BJ (cell line): ENCODE results near the gene ZC3H12C. TPM values are rescaled to one million over a fixed set of nuclear protein-coding genes. Genes with fewer than 3 reads are reported as not detected.

Experiments used
- CTCF ChIA-PET: fragments of 350-600 bp; formaldehyde crosslinking; extraction: SDS; loops from one replicate; lab custom pipeline; 2021; ENCODE audit warnings: antibody characterized with exemption, inconsistent platforms; lab: Yijun Ruan, JAX
- POLR2A ChIA-PET: fragments of 300-600 bp; sonication (Branson Sonifier 250); formaldehyde crosslinking; extraction: SDS; loops from one replicate; lab custom pipeline; 2021; ENCODE audit warnings: antibody characterized with exemption; lab: Charles Lee
- DNase-seq: peaks from one replicate; pipeline ENCODE4 v3.0.0-alpha.2; 2011; ENCODE audit warnings: low read depth
- H3K27me3 ChIP-seq: 2 replicates; pipeline ENCODE4 v1.6.0; 2011; ENCODE audit warnings: low read length; ENCODE audit not compliant: control insufficient read depth, insufficient read depth
- H3K36me3 ChIP-seq: 2 replicates; pipeline ENCODE4 v1.5.1; 2011; ENCODE audit warnings: low read length; ENCODE audit not compliant: control insufficient read depth, insufficient read depth
- H3K4me3 ChIP-seq: 2 replicates; pipeline ENCODE4 v1.5.1; 2011; ENCODE audit warnings: low read depth, mild to moderate bottlenecking, control low read depth, low read length
- CTCF ChIP-seq: IDR thresholded peaks from 2 replicates; pipeline ENCODE4 v1.5.1; 2011; ENCODE audit warnings: low read depth, mild to moderate bottlenecking, control low read depth, inconsistent platforms, low read length, moderate library complexity; ENCODE audit not compliant: insufficient read depth
- polyA plus RNA-seq: library from polyadenylated mRNA; depleted of rRNA; stranded (reverse); fragments of >200 nt; gene quantifications from 2 replicates; pipeline ENCODE4 v1.2.3, GENCODE V29; 2011

Gene ZC3H12C
- polyA plus RNA-seq, 1 experiment = 5.2 TPM

- no peak for DNase-seq
- Histone ChIP-seq H3K36me3 (no peaks in the 10 kb centered on the region), H3K27me3 (no peaks in the 10 kb centered on the region), H3K4me3 (peak overlapping the region; percentile 72)
- no peak for TF ChIP-seq CTCF
- ChIA-PET CTCF (interaction anchor here (1.8 kb wide), 1 partner anchor 12 kb away, joined by 5 read pairs; no protein-coding TSS in a partner anchor), POLR2A (no interaction called here)
Observed at GRCh38 chr11:110094298-110095285, 1.4 kb downstream of the ZC3H12C start.

- Histone ChIP-seq H3K36me3 (no peaks in the 10 kb centered on the region), H3K4me3 (no peak overlapping the region), H3K27me3 (no peaks in the 10 kb centered on the region)
- DNase-seq = no peak
- no peak for TF ChIP-seq CTCF
- CTCF ChIA-PET = no interaction called here
- POLR2A ChIA-PET = no interaction called here
Observed at GRCh38 chr11:110095554-110095953, 2.4 kb downstream of the ZC3H12C start.

- POLR2A ChIA-PET = no interaction called here
- no peak overlapping the region for H3K4me3 ChIP-seq
- no peak for DNase-seq
- no peaks in the 10 kb centered on the region for H3K27me3 ChIP-seq
- CTCF ChIA-PET = no interaction called here
- H3K36me3 ChIP-seq = no peaks in the 10 kb centered on the region
- no peak for TF ChIP-seq CTCF
Observed at GRCh38 chr11:110096496-110096895, 3.3 kb downstream of the ZC3H12C start.

- Histone ChIP-seq H3K36me3 (no peaks in the 10 kb centered on the region), H3K27me3 (no peaks in the 10 kb centered on the region), H3K4me3 (no peak overlapping the region)
- no peak for DNase-seq
- POLR2A ChIA-PET = no interaction called here
- no peak for TF ChIP-seq CTCF
- CTCF ChIA-PET = no interaction called here
Observed at GRCh38 chr11:110097459-110098012, 4.3 kb downstream of the ZC3H12C start.

GRCh38 chr11:110098645-110099044 lies 5.5 kb downstream of the ZC3H12C start:
- no peak for DNase-seq
- no peak for TF ChIP-seq CTCF
- H3K27me3 ChIP-seq = no peaks in the 10 kb centered on the region
- no peaks in the 10 kb centered on the region for H3K36me3 ChIP-seq
- ChIA-PET CTCF (no interaction called here), POLR2A (no interaction called here)
- H3K4me3 ChIP-seq = no peak overlapping the region
